Measurements from ENCODE around the gene KYNU.

DNA sequence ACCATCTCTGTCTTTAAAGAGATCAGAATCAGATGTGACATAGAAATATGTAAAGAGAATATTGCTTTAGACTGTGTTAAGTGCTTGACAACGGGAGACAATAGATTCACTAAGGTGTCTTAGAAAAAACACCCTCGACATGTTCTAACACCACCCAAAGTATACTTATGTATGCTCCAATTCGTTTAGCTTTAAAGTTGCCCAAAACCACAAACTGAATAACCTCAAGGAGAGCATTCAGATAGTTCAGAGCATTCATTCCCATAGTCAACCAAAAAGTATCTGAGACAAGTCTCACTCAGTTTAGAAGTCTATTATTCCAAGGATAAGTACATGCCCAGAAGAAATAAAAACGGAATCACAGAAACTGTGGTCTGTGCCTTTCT is 96.4 kb downstream of the KYNU start:
- no peak for TF ChIP-seq SP1 (IDR thresholded peaks at IDR 0.05; ENCODE audit: low read depth, low read length)
- TF ChIP-seq, protein P1, sequence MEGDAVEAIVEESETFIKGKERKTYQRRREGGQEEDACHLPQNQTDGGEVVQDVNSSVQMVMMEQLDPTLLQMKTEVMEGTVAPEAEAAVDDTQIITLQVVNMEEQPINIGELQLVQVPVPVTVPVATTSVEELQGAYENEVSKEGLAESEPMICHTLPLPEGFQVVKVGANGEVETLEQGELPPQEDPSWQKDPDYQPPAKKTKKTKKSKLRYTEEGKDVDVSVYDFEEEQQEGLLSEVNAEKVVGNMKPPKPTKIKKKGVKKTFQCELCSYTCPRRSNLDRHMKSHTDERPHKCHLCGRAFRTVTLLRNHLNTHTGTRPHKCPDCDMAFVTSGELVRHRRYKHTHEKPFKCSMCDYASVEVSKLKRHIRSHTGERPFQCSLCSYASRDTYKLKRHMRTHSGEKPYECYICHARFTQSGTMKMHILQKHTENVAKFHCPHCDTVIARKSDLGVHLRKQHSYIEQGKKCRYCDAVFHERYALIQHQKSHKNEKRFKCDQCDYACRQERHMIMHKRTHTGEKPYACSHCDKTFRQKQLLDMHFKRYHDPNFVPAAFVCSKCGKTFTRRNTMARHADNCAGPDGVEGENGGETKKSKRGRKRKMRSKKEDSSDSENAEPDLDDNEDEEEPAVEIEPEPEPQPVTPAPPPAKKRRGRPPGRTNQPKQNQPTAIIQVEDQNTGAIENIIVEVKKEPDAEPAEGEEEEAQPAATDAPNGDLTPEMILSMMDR (IDR thresholded peaks at IDR 0.05 in 2 of 3, conservative IDR thresholded peaks at IDR 0.05 in 1 of 3; ENCODE audit: control insufficient read depth in 2 of 3, extremely low read depth in 1 of 3, insufficient read depth in 1 of 3, low read depth in 3 of 3, low read length in 3 of 3): no peak
